ENCODE results near the gene MAP2K3. TPM values are rescaled to one million over a fixed set of nuclear protein-coding genes. Genes with fewer than 3 reads are reported as not detected.

MAP2K3 gene
- total RNA-seq, 1 experiment from 2014 or later, result 20.4 TPM

- H3K27me3 ChIP-seq, result peaks cover 34% of the 10 kb centered on the region
- H3K36me3 ChIP-seq, result no peaks in the 10 kb centered on the region
- no peaks in the 10 kb centered on the region for H3K4me1 ChIP-seq
- DNase-seq, result no peak
- peaks cover 1% of the 10 kb centered on the region; the same call in 1 of the 2 replicates for H3K9me3 ChIP-seq (replicated peaks)
- no peak overlapping the region for H3K27ac ChIP-seq
- no peak overlapping the region for H3K4me3 ChIP-seq
Observed at GRCh38 chr17:21357281-21357680, 72.8 kb downstream of the MAP2K3 start.

- no peak overlapping the region for H3K27ac ChIP-seq
- peaks cover 5% of the 10 kb centered on the region; the same call in 1 of the 2 replicates for H3K9me3 ChIP-seq (replicated peaks)
- DNase-seq, result no peak
- H3K4me3 ChIP-seq, result no peak overlapping the region
- H3K4me1 ChIP-seq, result no peaks in the 10 kb centered on the region
- no peaks in the 10 kb centered on the region for H3K36me3 ChIP-seq
- peaks cover 30% of the 10 kb centered on the region for H3K27me3 ChIP-seq
Observed at GRCh38 chr17:21357696-21358656, 73.5 kb downstream of the MAP2K3 start.

GRCh38 chr17:21358682-21359482 lies 74.4 kb downstream of the MAP2K3 start:
- H3K27me3 ChIP-seq, result peaks cover 27% of the 10 kb centered on the region
- H3K4me3 ChIP-seq, result no peak overlapping the region
- no peaks in the 10 kb centered on the region for H3K4me1 ChIP-seq
- H3K36me3 ChIP-seq, result no peaks in the 10 kb centered on the region
- no peak for DNase-seq
- H3K9me3 ChIP-seq (replicated peaks), result peaks cover 5% of the 10 kb centered on the region; the same call in 1 of the 2 replicates
- no peak overlapping the region for H3K27ac ChIP-seq

- DNase-seq, result no peak
- H3K9me3 ChIP-seq (replicated peaks), result peaks cover 5% of the 10 kb centered on the region; the same call in 1 of the 2 replicates
- H3K27me3 ChIP-seq, result peaks cover 27% of the 10 kb centered on the region
- no peaks in the 10 kb centered on the region for H3K4me1 ChIP-seq
- no peak overlapping the region for H3K27ac ChIP-seq
- H3K4me3 ChIP-seq, result no peak overlapping the region
- no peaks in the 10 kb centered on the region for H3K36me3 ChIP-seq
Observed at GRCh38 chr17:21359483-21359840, 75.0 kb downstream of the MAP2K3 start.

GRCh38 chr17:21360048-21360447 lies 75.5 kb downstream of the MAP2K3 start:
- Histone ChIP-seq H3K9me3 (replicated peaks) (peaks cover 5% of the 10 kb centered on the region; the same call in 1 of the 2 replicates), H3K4me1 (no peaks in the 10 kb centered on the region), H3K27me3 (peaks cover 27% of the 10 kb centered on the region), H3K4me3 (no peak overlapping the region), H3K36me3 (no peaks in the 10 kb centered on the region), H3K27ac (no peak overlapping the region)
- DNase-seq, result no peak

- H3K36me3 ChIP-seq, result no peaks in the 10 kb centered on the region
- H3K27ac ChIP-seq, result no peak overlapping the region
- DNase-seq, result no peak
- H3K27me3 ChIP-seq, result peaks cover 31% of the 10 kb centered on the region
- no peak overlapping the region for H3K4me3 ChIP-seq
- no peaks in the 10 kb centered on the region for H3K4me1 ChIP-seq
- H3K9me3 ChIP-seq (replicated peaks), result peaks cover 5% of the 10 kb centered on the region; the same call in 1 of the 2 replicates
Observed at GRCh38 chr17:21361020-21361809, 76.7 kb downstream of the MAP2K3 start.

GRCh38 chr17:21362331-21362931 lies 77.9 kb downstream of the MAP2K3 start:
- H3K4me3 ChIP-seq, result no peak overlapping the region
- H3K36me3 ChIP-seq, result no peaks in the 10 kb centered on the region
- peaks cover 5% of the 10 kb centered on the region; the same call in 1 of the 2 replicates for H3K9me3 ChIP-seq (replicated peaks)
- DNase-seq, result no peak
- H3K27ac ChIP-seq, result no peak overlapping the region
- H3K27me3 ChIP-seq, result peaks cover 28% of the 10 kb centered on the region
- no peaks in the 10 kb centered on the region for H3K4me1 ChIP-seq

GRCh38 chr17:21363776-21364642 lies 79.5 kb downstream of the MAP2K3 start:
- peaks cover 27% of the 10 kb centered on the region for H3K27me3 ChIP-seq
- peaks cover 5% of the 10 kb centered on the region; the same call in 1 of the 2 replicates for H3K9me3 ChIP-seq (replicated peaks)
- no peak for DNase-seq
- no peak overlapping the region for H3K27ac ChIP-seq
- peaks cover 6% of the 10 kb centered on the region; the same call in 1 of the 2 replicates for H3K4me1 ChIP-seq
- no peak overlapping the region for H3K4me3 ChIP-seq
- no peaks in the 10 kb centered on the region for H3K36me3 ChIP-seq

Other genes with a start within 250 kb of the MAP2K3 start
- gene USP22, start 241.7 kb upstream of the MAP2K3 start, total RNA-seq (2014; rRNA removed; shearing (Covaris generic)), result 621 and 662 TPM in 2 replicates
- gene DHRS7B, start 157.7 kb upstream of the MAP2K3 start, total RNA-seq (2014; rRNA removed; shearing (Covaris generic)), result 16.7 and 20.8 TPM in 2 replicates
- gene TMEM11, start 70.5 kb upstream of the MAP2K3 start, total RNA-seq (2014; rRNA removed; shearing (Covaris generic)), result 86.1 and 88.9 TPM in 2 replicates
- 5.1 and 5.4 TPM in 2 replicates for gene NATD1, start 31.3 kb upstream of the MAP2K3 start, total RNA-seq (2014; rRNA removed; shearing (Covaris generic))
- 0.20 and 0.40 TPM in 2 replicates for gene KCNJ12, start 91.6 kb downstream of the MAP2K3 start, total RNA-seq (2014; rRNA removed; shearing (Covaris generic))

Measured in SJCRH30 (cell line).